ENCODE measurements around the gene JAZF1.
A peak's percentile ranks its signal among the peaks of the same experiment; 100 is the strongest.
"Not testable (repeated sequence)": the region's sequence is repeated elsewhere in the genome, so short reads cannot be mapped to it uniquely, and the experiment has no call there.

JAZF1 gene

GRCh38 chr7:27901028-27901760, 279.4 kb downstream of the JAZF1 start:
- peak; percentile 99 for FAIRE-seq

GRCh38 chr7:27900006-27900405, 280.6 kb downstream of the JAZF1 start:
- no peak for FAIRE-seq

- FAIRE-seq: no peak
Measured at GRCh38 chr7:27899601-27900000, 281.0 kb downstream of the JAZF1 start.

GRCh38 chr7:27897441-27897847, 283.2 kb downstream of the JAZF1 start:
- no peak for FAIRE-seq

- no peak for FAIRE-seq
Measured at GRCh38 chr7:27897001-27897400, 283.6 kb downstream of the JAZF1 start.

GRCh38 chr7:27895551-27895950, 285.0 kb downstream of the JAZF1 start:
- no peak for FAIRE-seq

- FAIRE-seq: no peak
Measured at GRCh38 chr7:27890205-27890849, 290.3 kb downstream of the JAZF1 start.

- FAIRE-seq: no peak
Measured at GRCh38 chr7:27889800-27890199, 290.8 kb downstream of the JAZF1 start.

GRCh38 chr7:27888736-27889135, 291.9 kb downstream of the JAZF1 start:
- no peak for FAIRE-seq

GRCh38 chr7:27886710-27887109, 293.9 kb downstream of the JAZF1 start:
- not testable (repeated sequence) for FAIRE-seq

GRCh38 chr7:27885652-27886051, 294.9 kb downstream of the JAZF1 start:
- no peak for FAIRE-seq

- no peak for FAIRE-seq
Measured at GRCh38 chr7:27883696-27884095, 296.9 kb downstream of the JAZF1 start.

GRCh38 chr7:27876756-27877155, 303.8 kb downstream of the JAZF1 start:
- FAIRE-seq: no peak

GRCh38 chr7:27875832-27876231, 304.8 kb downstream of the JAZF1 start:
- no peak for FAIRE-seq

GRCh38 chr7:27875061-27875460, 305.5 kb downstream of the JAZF1 start:
- FAIRE-seq: no peak

GRCh38 chr7:27873981-27874957, 306.3 kb downstream of the JAZF1 start:
- FAIRE-seq: no peak

GRCh38 chr7:27872356-27873275, 308.0 kb downstream of the JAZF1 start:
- no peak for FAIRE-seq

GRCh38 chr7:27871866-27872265, 308.7 kb downstream of the JAZF1 start:
- FAIRE-seq: no peak

- no peak for FAIRE-seq
Measured at GRCh38 chr7:27871086-27871485, 309.5 kb downstream of the JAZF1 start.

- no peak for FAIRE-seq
Measured at GRCh38 chr7:27870595-27870994, 310.0 kb downstream of the JAZF1 start.

GRCh38 chr7:27869056-27869455, 311.5 kb downstream of the JAZF1 start:
- no peak for FAIRE-seq

- FAIRE-seq: no peak
Measured at GRCh38 chr7:27868131-27868550, 312.5 kb downstream of the JAZF1 start.

All from A204.1 (cell line).